ENCODE measurements around the gene SLIT1.

GRCh38 chr10:97067716-97068391 is 117.9 kb downstream of the SLIT1 start:
- TF ChIP-seq, protein P1, sequence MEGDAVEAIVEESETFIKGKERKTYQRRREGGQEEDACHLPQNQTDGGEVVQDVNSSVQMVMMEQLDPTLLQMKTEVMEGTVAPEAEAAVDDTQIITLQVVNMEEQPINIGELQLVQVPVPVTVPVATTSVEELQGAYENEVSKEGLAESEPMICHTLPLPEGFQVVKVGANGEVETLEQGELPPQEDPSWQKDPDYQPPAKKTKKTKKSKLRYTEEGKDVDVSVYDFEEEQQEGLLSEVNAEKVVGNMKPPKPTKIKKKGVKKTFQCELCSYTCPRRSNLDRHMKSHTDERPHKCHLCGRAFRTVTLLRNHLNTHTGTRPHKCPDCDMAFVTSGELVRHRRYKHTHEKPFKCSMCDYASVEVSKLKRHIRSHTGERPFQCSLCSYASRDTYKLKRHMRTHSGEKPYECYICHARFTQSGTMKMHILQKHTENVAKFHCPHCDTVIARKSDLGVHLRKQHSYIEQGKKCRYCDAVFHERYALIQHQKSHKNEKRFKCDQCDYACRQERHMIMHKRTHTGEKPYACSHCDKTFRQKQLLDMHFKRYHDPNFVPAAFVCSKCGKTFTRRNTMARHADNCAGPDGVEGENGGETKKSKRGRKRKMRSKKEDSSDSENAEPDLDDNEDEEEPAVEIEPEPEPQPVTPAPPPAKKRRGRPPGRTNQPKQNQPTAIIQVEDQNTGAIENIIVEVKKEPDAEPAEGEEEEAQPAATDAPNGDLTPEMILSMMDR (IDR thresholded peaks at IDR 0.05; ENCODE audit: poor library complexity, severe bottlenecking) = no peak
- no peak for TF ChIP-seq POLR2AphosphoS5 (IDR thresholded peaks at IDR 0.05)
- no peak for TF ChIP-seq TAF1 (IDR thresholded peaks at IDR 0.05; ENCODE audit: low read depth)
- TF ChIP-seq EZH2 (IDR thresholded peaks at IDR 0.05; ENCODE audit: borderline replicate concordance, insufficient read depth, low read length, poor library complexity, severe bottlenecking) = no peak
- no peak for TF ChIP-seq EP300 (conservative IDR thresholded peaks at IDR 0.05; ENCODE audit: poor library complexity, severe bottlenecking)
- TF ChIP-seq RAD21 (conservative IDR thresholded peaks at IDR 0.05) = no peak
- TF ChIP-seq, protein P2, sequence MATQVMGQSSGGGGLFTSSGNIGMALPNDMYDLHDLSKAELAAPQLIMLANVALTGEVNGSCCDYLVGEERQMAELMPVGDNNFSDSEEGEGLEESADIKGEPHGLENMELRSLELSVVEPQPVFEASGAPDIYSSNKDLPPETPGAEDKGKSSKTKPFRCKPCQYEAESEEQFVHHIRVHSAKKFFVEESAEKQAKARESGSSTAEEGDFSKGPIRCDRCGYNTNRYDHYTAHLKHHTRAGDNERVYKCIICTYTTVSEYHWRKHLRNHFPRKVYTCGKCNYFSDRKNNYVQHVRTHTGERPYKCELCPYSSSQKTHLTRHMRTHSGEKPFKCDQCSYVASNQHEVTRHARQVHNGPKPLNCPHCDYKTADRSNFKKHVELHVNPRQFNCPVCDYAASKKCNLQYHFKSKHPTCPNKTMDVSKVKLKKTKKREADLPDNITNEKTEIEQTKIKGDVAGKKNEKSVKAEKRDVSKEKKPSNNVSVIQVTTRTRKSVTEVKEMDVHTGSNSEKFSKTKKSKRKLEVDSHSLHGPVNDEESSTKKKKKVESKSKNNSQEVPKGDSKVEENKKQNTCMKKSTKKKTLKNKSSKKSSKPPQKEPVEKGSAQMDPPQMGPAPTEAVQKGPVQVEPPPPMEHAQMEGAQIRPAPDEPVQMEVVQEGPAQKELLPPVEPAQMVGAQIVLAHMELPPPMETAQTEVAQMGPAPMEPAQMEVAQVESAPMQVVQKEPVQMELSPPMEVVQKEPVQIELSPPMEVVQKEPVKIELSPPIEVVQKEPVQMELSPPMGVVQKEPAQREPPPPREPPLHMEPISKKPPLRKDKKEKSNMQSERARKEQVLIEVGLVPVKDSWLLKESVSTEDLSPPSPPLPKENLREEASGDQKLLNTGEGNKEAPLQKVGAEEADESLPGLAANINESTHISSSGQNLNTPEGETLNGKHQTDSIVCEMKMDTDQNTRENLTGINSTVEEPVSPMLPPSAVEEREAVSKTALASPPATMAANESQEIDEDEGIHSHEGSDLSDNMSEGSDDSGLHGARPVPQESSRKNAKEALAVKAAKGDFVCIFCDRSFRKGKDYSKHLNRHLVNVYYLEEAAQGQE (IDR thresholded peaks at IDR 0.05; ENCODE audit: borderline replicate concordance) = no peak
- TF ChIP-seq SMC3 (conservative IDR thresholded peaks at IDR 0.05; ENCODE audit: poor library complexity) = no peak
- no peak for TF ChIP-seq MXI1 (conservative IDR thresholded peaks at IDR 0.05; ENCODE audit: poor library complexity, severe bottlenecking)

All from neural cell (in vitro differentiated cells).